GM19397 (cell line): ENCODE data around the gene TMEM81.

Experiments used
- ATAC-seq: cut with Tn5 transposase; IDR thresholded peaks from one replicate; pipeline ENCODE4 v1.9.1; 2021; ENCODE audit warnings: mild to moderate bottlenecking, moderate library complexity; ENCODE audit not compliant: unreplicated experiment

The TMEM81 gene

GRCh38 chr1:205041001-205041715 is 43.1 kb downstream of the TMEM81 start:
- ATAC-seq, result no peak

- no peak for ATAC-seq
Measured at GRCh38 chr1:205038132-205038786, 46.0 kb downstream of the TMEM81 start.

GRCh38 chr1:205037539-205037938 is 46.7 kb downstream of the TMEM81 start:
- ATAC-seq, result no peak
